HG03378 (cell line): ENCODE data around the gene CBR1.
"Not testable (repeated sequence)": the region's sequence is repeated elsewhere in the genome, so short reads cannot be mapped to it uniquely, and the experiment has no call there.

Experiments
- ATAC-seq: cut with Tn5 transposase; IDR thresholded peaks from one replicate; pipeline ENCODE4 v1.9.1; 2021; ENCODE audit warnings: mild to moderate bottlenecking, moderate library complexity; ENCODE audit not compliant: unreplicated experiment

The CBR1 gene

GRCh38 chr21:36047139-36047538 is 22.7 kb upstream of the CBR1 start:
- ATAC-seq = no peak

GRCh38 chr21:36048357-36048756 is 21.5 kb upstream of the CBR1 start:
- ATAC-seq = no peak

- ATAC-seq = no peak
Measured at GRCh38 chr21:36052860-36053714, 16.7 kb upstream of the CBR1 start.

- ATAC-seq = no peak
Measured at GRCh38 chr21:36053715-36054062, 16.1 kb upstream of the CBR1 start.

- no peak for ATAC-seq
Measured at GRCh38 chr21:36055551-36055950, 14.3 kb upstream of the CBR1 start.

GRCh38 chr21:36059823-36060158 is 10.0 kb upstream of the CBR1 start:
- ATAC-seq = peak; percentile 26

- peak; percentile 77 for ATAC-seq
Measured at GRCh38 chr21:36060159-36060921, 9.5 kb upstream of the CBR1 start, which contains the start of gene SETD4. Gene SETD4, minus strand, starts transcription at chr21:36060526. Its CDS starts 1,638 bp downstream, at chr21:36058888.

GRCh38 chr21:36061445-36061844 is 8.4 kb upstream of the CBR1 start:
- ATAC-seq = no peak

- no peak for ATAC-seq
Measured at GRCh38 chr21:36063375-36064084, 6.3 kb upstream of the CBR1 start.

GRCh38 chr21:36064085-36064460 is 5.8 kb upstream of the CBR1 start:
- ATAC-seq = no peak

- ATAC-seq = no peak
Measured at GRCh38 chr21:36065497-36066036, 4.3 kb upstream of the CBR1 start.

- no peak for ATAC-seq
Measured at GRCh38 chr21:36068748-36069398, 951 bp upstream of the CBR1 start.

GRCh38 chr21:36070999-36071398 is 1.2 kb downstream of the CBR1 start:
- ATAC-seq = no peak

- ATAC-seq = no peak
Measured at GRCh38 chr21:36072453-36073162, 2.8 kb downstream of the CBR1 start.

GRCh38 chr21:36073181-36073580 is 3.4 kb downstream of the CBR1 start:
- no peak for ATAC-seq

- ATAC-seq = not testable (repeated sequence)
Measured at GRCh38 chr21:36073911-36074310, 4.1 kb downstream of the CBR1 start.

- no peak for ATAC-seq
Measured at GRCh38 chr21:36075171-36075570, 5.3 kb downstream of the CBR1 start.

GRCh38 chr21:36075953-36076352 is 6.1 kb downstream of the CBR1 start:
- ATAC-seq = no peak

- no peak for ATAC-seq
Measured at GRCh38 chr21:36076878-36077655, 7.2 kb downstream of the CBR1 start.
